ENCODE data around the gene TLR2. TPM values are rescaled to one million over a fixed set of nuclear protein-coding genes. Genes with fewer than 3 reads are reported as not detected.

TLR2 gene
- total RNA-seq, 4 donors from 2014 or later: 55.4 to 97.2 (median 87.8) TPM

DNA sequence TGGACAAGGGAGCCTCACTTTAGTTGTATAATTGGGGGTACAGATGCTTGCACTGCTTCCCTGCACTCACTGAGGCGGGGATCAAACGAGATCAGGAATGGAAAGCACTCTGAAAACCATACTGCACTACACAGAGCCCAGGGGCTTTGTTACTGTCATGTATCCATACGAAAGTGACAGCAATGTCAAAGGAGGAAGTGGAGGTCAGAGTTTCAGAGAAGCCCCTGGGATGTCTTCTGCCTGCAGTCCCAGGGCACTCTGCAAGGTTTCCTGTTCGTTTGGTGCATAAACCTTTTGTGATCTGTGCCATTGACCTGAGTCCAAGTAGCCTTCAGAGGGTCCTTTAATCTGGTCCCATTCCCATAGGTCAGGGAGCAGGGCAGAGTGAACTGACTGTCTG is 44.6 kb downstream of the TLR2 start:
- DNase-seq (ENCODE audit: low spot score) (no peak), ATAC-seq (ENCODE audit: low FRiP score) (no peak)
- TF ChIP-seq, protein P1, sequence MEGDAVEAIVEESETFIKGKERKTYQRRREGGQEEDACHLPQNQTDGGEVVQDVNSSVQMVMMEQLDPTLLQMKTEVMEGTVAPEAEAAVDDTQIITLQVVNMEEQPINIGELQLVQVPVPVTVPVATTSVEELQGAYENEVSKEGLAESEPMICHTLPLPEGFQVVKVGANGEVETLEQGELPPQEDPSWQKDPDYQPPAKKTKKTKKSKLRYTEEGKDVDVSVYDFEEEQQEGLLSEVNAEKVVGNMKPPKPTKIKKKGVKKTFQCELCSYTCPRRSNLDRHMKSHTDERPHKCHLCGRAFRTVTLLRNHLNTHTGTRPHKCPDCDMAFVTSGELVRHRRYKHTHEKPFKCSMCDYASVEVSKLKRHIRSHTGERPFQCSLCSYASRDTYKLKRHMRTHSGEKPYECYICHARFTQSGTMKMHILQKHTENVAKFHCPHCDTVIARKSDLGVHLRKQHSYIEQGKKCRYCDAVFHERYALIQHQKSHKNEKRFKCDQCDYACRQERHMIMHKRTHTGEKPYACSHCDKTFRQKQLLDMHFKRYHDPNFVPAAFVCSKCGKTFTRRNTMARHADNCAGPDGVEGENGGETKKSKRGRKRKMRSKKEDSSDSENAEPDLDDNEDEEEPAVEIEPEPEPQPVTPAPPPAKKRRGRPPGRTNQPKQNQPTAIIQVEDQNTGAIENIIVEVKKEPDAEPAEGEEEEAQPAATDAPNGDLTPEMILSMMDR (IDR thresholded peaks at IDR 0.05): no peak

DNA sequence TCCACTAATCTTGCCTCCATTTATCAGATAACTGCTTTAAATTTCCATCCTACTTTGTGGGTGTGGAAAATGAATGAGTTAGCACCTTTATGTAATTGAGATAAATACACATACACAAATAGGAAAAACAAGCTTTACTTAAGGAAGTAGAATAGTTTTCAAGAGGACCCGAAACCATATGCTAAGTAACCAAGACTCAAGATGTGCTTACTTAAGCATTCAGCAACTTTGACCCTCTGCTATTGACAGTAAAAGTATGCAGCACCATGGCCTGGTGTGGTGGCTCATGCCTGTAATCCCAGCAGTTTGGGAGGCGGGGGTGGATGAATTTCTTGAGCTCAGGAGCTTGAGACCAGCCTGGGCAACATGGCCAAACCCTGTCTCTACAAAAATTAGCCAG is 45.8 kb downstream of the TLR2 start:
- TF ChIP-seq, protein P1 (IDR thresholded peaks at IDR 0.05): no peak
- DNase-seq (ENCODE audit: low spot score): no peak
- ATAC-seq (ENCODE audit: low FRiP score): no peak

DNA sequence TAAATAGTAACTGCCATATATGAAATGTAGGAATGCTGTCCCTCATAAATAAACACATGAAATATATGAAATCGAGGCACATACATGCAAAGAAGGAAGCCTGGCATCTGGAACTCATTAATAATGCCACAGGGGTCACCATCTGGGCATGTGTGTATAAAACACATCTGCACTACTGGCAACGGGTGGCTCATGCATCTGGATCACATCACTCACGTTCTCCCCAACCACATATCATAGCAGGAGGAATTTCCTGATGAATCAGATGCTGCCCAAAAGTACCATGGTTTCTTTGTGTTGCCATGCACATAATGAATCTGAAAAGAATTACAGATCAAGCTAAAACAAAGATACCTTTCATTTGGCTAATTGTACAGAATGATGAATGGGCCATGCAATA is 47.2 kb downstream of the TLR2 start:
- DNase-seq (ENCODE audit: low spot score) (no peak), ATAC-seq (ENCODE audit: low FRiP score) (no peak)
- TF ChIP-seq, protein P1 (IDR thresholded peaks at IDR 0.05): no peak

DNA sequence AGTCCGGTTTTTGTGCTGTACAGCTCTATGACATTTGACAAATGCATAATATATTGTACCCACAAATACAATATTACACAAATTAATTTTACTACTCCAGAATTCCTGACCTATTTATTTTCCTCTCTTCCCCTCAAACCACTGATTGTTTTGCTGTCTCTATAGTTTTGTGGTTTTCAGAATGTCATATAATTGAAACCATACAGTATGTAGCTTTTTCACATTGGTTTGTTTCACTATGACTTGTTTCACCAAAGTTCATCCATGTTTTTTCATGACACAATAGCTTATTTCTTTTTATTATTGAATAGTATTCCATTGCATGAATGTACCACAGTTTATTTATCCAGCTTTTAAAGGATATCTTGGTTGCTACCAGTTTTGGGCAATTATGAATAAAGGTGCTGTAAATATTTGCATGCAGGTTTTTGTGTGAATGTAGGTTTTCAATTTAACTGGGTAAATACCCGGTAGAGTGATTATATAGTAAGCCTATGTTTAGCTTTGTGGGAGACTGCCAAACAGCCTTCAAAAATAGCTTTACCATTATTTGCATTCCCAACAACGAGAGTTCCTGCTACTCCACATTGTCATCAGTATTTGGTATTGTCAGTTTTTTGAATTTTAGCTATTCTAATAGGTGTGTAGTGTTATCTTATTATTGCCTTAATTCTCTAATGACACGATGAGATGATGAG is 49.8 kb downstream of the TLR2 start:
- TF ChIP-seq, protein P1 (IDR thresholded peaks at IDR 0.05): no peak
- no peak for DNase-seq (ENCODE audit: low spot score)
- ATAC-seq (ENCODE audit: low FRiP score): no peak

DNA sequence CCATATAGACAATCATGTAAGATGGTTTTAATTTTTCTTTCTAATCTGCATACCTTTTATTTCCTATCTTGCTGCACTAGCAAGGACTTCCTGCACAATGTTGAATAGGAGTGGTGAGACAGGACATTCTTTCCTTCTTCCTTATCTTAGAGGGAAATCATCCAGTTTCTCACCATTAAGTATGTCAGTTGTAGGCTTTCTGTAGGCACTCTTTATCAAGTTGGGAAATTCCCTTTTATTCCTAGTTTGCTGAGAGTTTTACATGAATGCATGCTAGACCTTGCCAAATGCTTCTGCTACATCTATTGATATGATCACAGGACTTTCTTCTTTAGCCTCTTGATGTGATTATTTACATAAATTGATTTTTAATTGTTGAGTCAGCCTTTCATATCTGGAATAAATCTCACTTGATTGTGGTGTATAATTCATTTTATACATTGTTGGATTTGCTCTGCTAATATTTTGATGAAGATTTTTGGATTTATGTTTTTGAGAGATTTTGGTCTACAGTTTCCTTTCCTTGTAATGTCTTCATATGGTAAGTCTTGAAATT is 51.9 kb downstream of the TLR2 start:
- DNase-seq (ENCODE audit: low spot score): no peak
- ATAC-seq (ENCODE audit: low FRiP score): no peak
- TF ChIP-seq, protein P1 (IDR thresholded peaks at IDR 0.05): no peak

DNA sequence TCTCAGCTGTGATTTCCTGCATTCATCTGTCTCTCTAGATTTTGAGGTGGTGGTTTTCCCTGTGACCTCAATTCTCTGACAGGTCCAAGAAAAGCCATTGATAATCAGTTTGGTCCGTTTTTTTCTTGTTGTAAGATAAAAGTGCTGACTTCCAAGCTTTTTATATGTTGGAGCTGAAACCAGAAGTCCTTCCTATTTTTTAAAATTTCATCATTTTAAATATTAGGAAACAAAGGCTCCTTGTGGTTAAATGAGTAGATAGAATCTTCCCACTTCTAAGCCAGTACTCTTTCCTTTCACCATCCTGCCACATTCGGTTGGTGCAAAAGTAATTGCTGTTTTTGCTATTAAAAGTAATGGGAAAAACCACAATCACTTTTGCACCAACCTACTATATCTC is 57.5 kb downstream of the TLR2 start:
- DNase-seq (ENCODE audit: low spot score) (no peak), ATAC-seq (ENCODE audit: low FRiP score) (no peak)
- TF ChIP-seq, protein P1 (IDR thresholded peaks at IDR 0.05): no peak

DNA sequence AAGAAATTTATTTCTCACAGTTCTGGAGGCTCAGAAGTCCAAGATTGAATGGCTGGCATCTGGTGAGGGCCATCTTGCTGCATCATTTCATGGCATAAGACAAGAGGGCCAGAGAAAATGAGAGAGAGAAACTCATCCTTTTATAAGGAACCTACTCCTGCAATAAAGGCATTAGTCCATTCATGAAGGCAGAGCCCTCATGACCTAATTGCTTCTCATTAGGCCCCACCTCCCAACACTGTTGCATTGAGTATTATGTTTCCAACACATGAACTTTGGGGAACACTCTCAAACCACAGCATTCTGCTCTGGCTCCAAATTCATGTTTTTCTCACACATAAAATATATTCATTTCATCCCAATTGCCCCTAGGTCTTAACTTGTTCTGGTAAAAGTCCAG is 61.6 kb downstream of the TLR2 start:
- TF ChIP-seq, protein P1 (IDR thresholded peaks at IDR 0.05): no peak
- ATAC-seq (ENCODE audit: low FRiP score) (no peak), DNase-seq (ENCODE audit: low spot score) (no peak)

All from omental fat pad (tissue), 4 donors.